ENCODE results near the gene PTGIR. TPM values are rescaled to one million over a fixed set of nuclear protein-coding genes. Genes with fewer than 3 reads are reported as not detected.
A peak's percentile ranks its signal among the peaks of the same experiment; 100 is the strongest.

PTGIR gene, protein sequence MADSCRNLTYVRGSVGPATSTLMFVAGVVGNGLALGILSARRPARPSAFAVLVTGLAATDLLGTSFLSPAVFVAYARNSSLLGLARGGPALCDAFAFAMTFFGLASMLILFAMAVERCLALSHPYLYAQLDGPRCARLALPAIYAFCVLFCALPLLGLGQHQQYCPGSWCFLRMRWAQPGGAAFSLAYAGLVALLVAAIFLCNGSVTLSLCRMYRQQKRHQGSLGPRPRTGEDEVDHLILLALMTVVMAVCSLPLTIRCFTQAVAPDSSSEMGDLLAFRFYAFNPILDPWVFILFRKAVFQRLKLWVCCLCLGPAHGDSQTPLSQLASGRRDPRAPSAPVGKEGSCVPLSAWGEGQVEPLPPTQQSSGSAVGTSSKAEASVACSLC
- polyA plus RNA-seq (2013, experiment 1 of 2) = not detected
- not detected for polyA plus RNA-seq (2013, experiment 2 of 2)

DNA sequence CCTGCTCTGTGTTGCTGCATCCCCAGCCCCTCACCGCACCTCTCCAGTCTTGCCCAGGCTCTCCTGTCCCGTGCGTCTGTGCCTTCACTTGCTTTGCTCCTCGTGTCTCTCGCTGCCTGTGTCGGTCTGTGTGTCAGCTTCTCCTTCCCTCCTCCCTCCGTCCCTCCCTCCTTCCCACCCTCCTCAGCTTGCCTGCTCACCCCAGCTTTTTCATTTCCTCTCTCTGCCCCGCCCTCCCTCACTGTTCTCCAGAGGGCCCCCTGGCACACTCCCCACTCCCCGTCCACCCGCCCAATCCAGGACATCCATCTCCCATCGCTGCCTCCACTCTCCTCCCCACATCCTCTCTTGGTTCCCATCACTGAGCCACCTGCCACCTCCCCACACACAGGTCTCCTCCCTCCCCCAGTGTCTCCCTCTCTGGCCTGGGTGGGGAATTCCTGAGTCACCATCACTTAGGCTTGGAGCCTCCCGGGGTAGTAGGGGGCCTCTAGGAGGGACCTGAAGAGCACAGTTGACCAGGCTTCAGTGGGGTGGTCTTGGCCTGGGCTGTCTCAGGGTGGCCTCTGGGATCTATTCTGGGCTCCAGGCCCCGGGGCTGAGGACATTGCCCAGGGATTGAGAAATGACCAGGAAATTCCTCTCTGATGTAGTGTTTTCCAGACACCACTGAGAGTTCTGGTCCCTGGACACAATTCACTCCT is at the start of gene PTGIR:
Gene PTGIR (minus strand): TSS at position 132 of the 704 bp plus-strand sequence. CDS start 864 bp downstream, outside the sequence.
- DNase-seq = peak; percentile 58
- WGBS (ENCODE audit: extremely low coverage, insufficient coverage, low lambda C conversion rate) = no CpG with 5 or more reads among the region's 13 CpGs

DNA sequence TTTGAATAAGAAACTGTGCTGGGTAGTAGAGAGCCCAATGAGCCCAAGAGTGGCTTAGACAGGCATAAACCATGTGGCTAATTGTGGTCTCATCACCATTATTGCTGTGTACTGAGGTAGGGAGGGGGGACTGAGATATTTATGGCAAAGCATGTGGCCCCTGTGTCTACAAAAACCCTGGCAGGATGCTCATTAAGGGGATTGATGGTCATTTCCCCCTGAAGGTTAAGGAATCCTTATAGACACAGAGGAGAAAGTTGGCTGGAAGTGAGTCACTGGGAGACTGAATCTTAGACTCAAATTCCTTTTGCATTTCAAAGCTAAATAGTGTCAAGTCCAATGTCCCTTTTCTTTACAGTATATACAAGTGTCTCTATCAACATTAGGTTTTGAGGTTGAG is 45.9 kb upstream of the PTGIR start:
- peaks cover 7% of the 10 kb centered on the region for H3K36me3 ChIP-seq (ENCODE audit: control insufficient read depth, insufficient read depth, low read length)
- no peak overlapping the region for H3K23ac ChIP-seq (ENCODE audit: low read length)
- H2AK5ac ChIP-seq (ENCODE audit: low read length) = no peak overlapping the region
- H4K8ac ChIP-seq (ENCODE audit: low read depth, low read length) = no peak overlapping the region
- H3K4ac ChIP-seq (ENCODE audit: low read depth, low read length) = no peak overlapping the region
- no peaks in the 10 kb centered on the region for H3K79me1 ChIP-seq (ENCODE audit: low read length)
- no peak overlapping the region for H3K27ac ChIP-seq (ENCODE audit: low read depth, low read length)
- no peak for DNase-seq
- no peak overlapping the region for H3K56ac ChIP-seq (ENCODE audit: low read length)
- H3K27me3 ChIP-seq (ENCODE audit: insufficient read depth, low read length, poor library complexity) = no peaks in the 10 kb centered on the region
- no peak overlapping the region for H2BK5ac ChIP-seq (ENCODE audit: low read length)
- H3K79me2 ChIP-seq (ENCODE audit: control insufficient read depth, insufficient read depth, low read length) = no peaks in the 10 kb centered on the region
- no peak overlapping the region for H3K4me2 ChIP-seq (ENCODE audit: low read length)
- H3K4me3 ChIP-seq (ENCODE audit: low read length) = no peak overlapping the region
- H3K18ac ChIP-seq (ENCODE audit: low read length) = no peak overlapping the region
- H3K4me1 ChIP-seq (ENCODE audit: control insufficient read depth, low read depth, low read length) = no peaks in the 10 kb centered on the region
- no peak overlapping the region for H2BK15ac ChIP-seq (replicated peaks; ENCODE audit: low read depth)
- H4K5ac ChIP-seq (ENCODE audit: low read length) = no peak overlapping the region
- H2BK120ac ChIP-seq (ENCODE audit: low read depth, low read length) = no peak overlapping the region
- H3K9ac ChIP-seq (ENCODE audit: low read length) = no peak overlapping the region

More for the DNA sequence above, at the start of gene PTGIR:
- no peak within 1 kb of the TSS for H2BK5ac ChIP-seq (ENCODE audit: low read length)
- H3K4me1 ChIP-seq (ENCODE audit: control insufficient read depth, low read depth, low read length) = peaks cover 2% of the 10 kb centered on the region
- H4K8ac ChIP-seq (ENCODE audit: low read depth, low read length) = no peak within 1 kb of the TSS
- no peak within 1 kb of the TSS for H3K18ac ChIP-seq (ENCODE audit: low read length)
- no peak within 1 kb of the TSS for H3K9ac ChIP-seq (ENCODE audit: low read length)
- no peaks in the 10 kb centered on the region for H3K36me3 ChIP-seq (ENCODE audit: control insufficient read depth, insufficient read depth, low read length)
- no peaks in the 10 kb centered on the region for H3K79me2 ChIP-seq (ENCODE audit: control insufficient read depth, insufficient read depth, low read length)
- no peaks in the 10 kb centered on the region for H3K79me1 ChIP-seq (ENCODE audit: low read length)
- peak within 1 kb of the TSS; percentile 89 for H3K23ac ChIP-seq (ENCODE audit: low read length)
- H3K56ac ChIP-seq (ENCODE audit: low read length) = peak within 1 kb of the TSS; percentile 15
- no peak within 1 kb of the TSS for H2BK120ac ChIP-seq (ENCODE audit: low read depth, low read length)
- H3K4ac ChIP-seq (ENCODE audit: low read depth, low read length) = no peak within 1 kb of the TSS
- H3K4me2 ChIP-seq (ENCODE audit: low read length) = no peak within 1 kb of the TSS
- no peak within 1 kb of the TSS for H4K5ac ChIP-seq (ENCODE audit: low read length)
- H3K4me3 ChIP-seq (ENCODE audit: low read length) = no peak within 1 kb of the TSS
- no peak within 1 kb of the TSS for H3K27ac ChIP-seq (ENCODE audit: low read depth, low read length)
- H2BK15ac ChIP-seq (replicated peaks; ENCODE audit: low read depth) = no peak within 1 kb of the TSS
- no peak within 1 kb of the TSS for H2AK5ac ChIP-seq (ENCODE audit: low read length)
- H3K27me3 ChIP-seq (ENCODE audit: insufficient read depth, low read length, poor library complexity) = no peaks in the 10 kb centered on the region

DNA sequence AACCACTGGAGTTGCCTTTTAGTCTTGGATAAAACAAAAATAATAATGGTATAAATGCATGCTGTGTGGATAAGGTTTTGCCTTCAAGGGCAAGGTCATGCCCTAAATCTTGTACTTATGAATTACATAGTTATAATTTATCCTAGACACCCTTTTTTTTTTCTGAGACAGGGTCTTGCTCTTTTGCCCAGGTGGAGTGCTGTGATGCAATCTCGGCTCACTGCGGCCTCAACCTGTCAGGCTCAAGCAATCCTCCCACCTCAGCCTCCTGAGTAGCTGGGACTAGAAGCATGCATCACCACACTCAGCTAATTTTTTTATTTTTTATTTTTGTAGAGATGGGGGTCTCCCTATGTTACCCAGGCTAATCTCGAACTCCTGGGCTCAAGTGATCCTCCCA is 43.8 kb upstream of the PTGIR start:
- Histone ChIP-seq H4K8ac (ENCODE audit: low read depth, low read length) (no peak overlapping the region), H2BK15ac (replicated peaks; ENCODE audit: low read depth) (no peak overlapping the region), H3K4ac (ENCODE audit: low read depth, low read length) (no peak overlapping the region), H3K27me3 (ENCODE audit: insufficient read depth, low read length, poor library complexity) (no peaks in the 10 kb centered on the region), H4K5ac (ENCODE audit: low read length) (no peak overlapping the region), H2BK5ac (ENCODE audit: low read length) (no peak overlapping the region), H3K23ac (ENCODE audit: low read length) (no peak overlapping the region), H3K9ac (ENCODE audit: low read length) (no peak overlapping the region), H3K18ac (ENCODE audit: low read length) (no peak overlapping the region), H3K56ac (ENCODE audit: low read length) (no peak overlapping the region), H3K36me3 (ENCODE audit: control insufficient read depth, insufficient read depth, low read length) (peaks cover 4% of the 10 kb centered on the region), H3K4me2 (ENCODE audit: low read length) (no peak overlapping the region), H3K4me1 (ENCODE audit: control insufficient read depth, low read depth, low read length) (no peaks in the 10 kb centered on the region), H2BK120ac (ENCODE audit: low read depth, low read length) (no peak overlapping the region), H2AK5ac (ENCODE audit: low read length) (no peak overlapping the region), H3K79me2 (ENCODE audit: control insufficient read depth, insufficient read depth, low read length) (no peaks in the 10 kb centered on the region), H3K79me1 (ENCODE audit: low read length) (no peaks in the 10 kb centered on the region), H3K4me3 (ENCODE audit: low read length) (no peak overlapping the region), H3K27ac (ENCODE audit: low read depth, low read length) (no peak overlapping the region)
- DNase-seq = no peak
- WGBS (ENCODE audit: extremely low coverage, insufficient coverage, low lambda C conversion rate) = no CpG with 5 or more reads among the region's 3 CpGs

DNA sequence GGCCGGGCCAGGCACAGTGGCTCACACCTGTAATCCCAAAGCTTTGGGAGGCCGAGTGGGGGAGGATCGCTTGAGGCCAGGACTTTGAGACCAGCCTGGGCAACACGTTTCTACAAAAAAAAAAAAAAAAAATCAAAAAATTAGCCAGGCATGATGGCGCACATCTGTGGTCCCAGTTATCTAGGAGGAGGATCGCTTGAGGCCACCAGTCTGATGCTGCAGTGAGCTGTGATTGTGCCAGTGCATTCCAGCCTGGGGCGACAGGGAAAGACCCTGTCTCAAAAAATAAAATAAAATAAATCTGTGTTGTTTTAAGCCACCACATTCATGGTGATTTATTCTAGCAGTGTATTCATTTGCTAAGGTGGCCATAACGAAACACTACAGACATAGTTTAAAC is 40.2 kb upstream of the PTGIR start:
- Histone ChIP-seq H3K27ac (ENCODE audit: low read depth, low read length) (no peak overlapping the region), H3K27me3 (ENCODE audit: insufficient read depth, low read length, poor library complexity) (no peaks in the 10 kb centered on the region), H2BK5ac (ENCODE audit: low read length) (no peak overlapping the region), H3K4ac (ENCODE audit: low read depth, low read length) (no peak overlapping the region), H2BK15ac (replicated peaks; ENCODE audit: low read depth) (no peak overlapping the region), H3K4me2 (ENCODE audit: low read length) (no peak overlapping the region), H3K79me1 (ENCODE audit: low read length) (no peaks in the 10 kb centered on the region), H3K18ac (ENCODE audit: low read length) (no peak overlapping the region), H4K8ac (ENCODE audit: low read depth, low read length) (no peak overlapping the region), H3K23ac (ENCODE audit: low read length) (no peak overlapping the region), H3K4me3 (ENCODE audit: low read length) (no peak overlapping the region), H4K5ac (ENCODE audit: low read length) (no peak overlapping the region), H3K4me1 (ENCODE audit: control insufficient read depth, low read depth, low read length) (peaks cover 5% of the 10 kb centered on the region), H3K36me3 (ENCODE audit: control insufficient read depth, insufficient read depth, low read length) (no peaks in the 10 kb centered on the region), H2BK120ac (ENCODE audit: low read depth, low read length) (no peak overlapping the region), H3K79me2 (ENCODE audit: control insufficient read depth, insufficient read depth, low read length) (no peaks in the 10 kb centered on the region), H3K9ac (ENCODE audit: low read length) (no peak overlapping the region), H2AK5ac (ENCODE audit: low read length) (no peak overlapping the region), H3K56ac (ENCODE audit: low read length) (no peak overlapping the region)
- DNase-seq = no peak
- WGBS (ENCODE audit: extremely low coverage, insufficient coverage, low lambda C conversion rate) = no CpG with 5 or more reads among the region's 8 CpGs

DNA sequence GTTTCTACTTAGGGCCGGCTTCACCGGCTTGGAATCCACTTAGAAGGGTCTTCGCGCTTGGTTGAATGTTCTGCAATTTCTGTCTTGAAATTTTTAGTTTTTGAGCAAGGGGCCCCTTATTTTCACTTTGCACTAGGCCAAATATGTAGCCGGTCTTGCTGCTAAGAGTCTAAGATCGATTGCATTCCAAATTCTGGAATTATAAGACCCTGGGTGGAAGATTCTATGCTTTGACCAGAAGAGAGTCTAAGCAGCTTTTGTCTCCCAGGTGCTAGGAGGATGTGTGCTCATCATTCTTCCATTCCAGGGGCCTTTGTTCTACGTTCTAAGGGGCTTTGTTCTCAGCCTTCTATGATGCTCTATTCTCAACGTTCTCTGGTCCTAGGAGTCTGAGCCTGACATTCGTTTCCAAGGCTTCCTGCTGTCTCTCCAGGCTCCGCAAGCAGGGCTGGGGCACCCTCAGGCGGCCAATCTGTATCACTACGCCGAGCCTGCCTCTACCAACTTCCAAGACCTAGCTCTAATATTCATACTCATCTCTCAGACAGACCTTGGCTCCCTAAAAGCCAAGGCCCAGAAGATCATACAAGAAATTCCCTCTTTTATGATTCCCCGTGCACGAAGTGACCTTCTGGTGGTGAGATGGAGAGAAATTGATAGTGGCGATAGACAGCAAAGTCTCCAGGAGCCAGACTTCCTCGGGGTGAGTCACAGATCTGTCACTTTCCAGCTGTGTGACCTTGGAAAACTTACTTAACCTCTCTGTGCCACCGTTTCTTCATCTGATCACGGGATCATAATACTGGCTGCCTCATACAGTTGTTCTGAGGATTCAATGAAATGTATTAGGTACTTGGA is 37.1 kb upstream of the PTGIR start:
- peak overlapping the region; percentile 47 for H3K4me2 ChIP-seq (ENCODE audit: low read length)
- no peak overlapping the region for H3K27ac ChIP-seq (ENCODE audit: low read depth, low read length)
- H3K56ac ChIP-seq (ENCODE audit: low read length) = no peak overlapping the region
- H2BK120ac ChIP-seq (ENCODE audit: low read depth, low read length) = no peak overlapping the region
- H2BK15ac ChIP-seq (replicated peaks; ENCODE audit: low read depth) = no peak overlapping the region
- no peaks in the 10 kb centered on the region for H3K79me2 ChIP-seq (ENCODE audit: control insufficient read depth, insufficient read depth, low read length)
- H3K4me3 ChIP-seq (ENCODE audit: low read length) = no peak overlapping the region
- H3K4me1 ChIP-seq (ENCODE audit: control insufficient read depth, low read depth, low read length) = peaks cover 5% of the 10 kb centered on the region
- H2AK5ac ChIP-seq (ENCODE audit: low read length) = no peak overlapping the region
- no peak overlapping the region for H3K9ac ChIP-seq (ENCODE audit: low read length)
- no peak overlapping the region for H4K8ac ChIP-seq (ENCODE audit: low read depth, low read length)
- no peaks in the 10 kb centered on the region for H3K36me3 ChIP-seq (ENCODE audit: control insufficient read depth, insufficient read depth, low read length)
- no peaks in the 10 kb centered on the region for H3K79me1 ChIP-seq (ENCODE audit: low read length)
- H4K5ac ChIP-seq (ENCODE audit: low read length) = no peak overlapping the region
- H3K23ac ChIP-seq (ENCODE audit: low read length) = no peak overlapping the region
- no peak overlapping the region for H3K18ac ChIP-seq (ENCODE audit: low read length)
- WGBS (ENCODE audit: extremely low coverage, insufficient coverage, low lambda C conversion rate) = no CpG with 5 or more reads among the region's 19 CpGs
- H2BK5ac ChIP-seq (ENCODE audit: low read length) = no peak overlapping the region
- peak; percentile 92 for DNase-seq
- no peak overlapping the region for H3K4ac ChIP-seq (ENCODE audit: low read depth, low read length)
- H3K27me3 ChIP-seq (ENCODE audit: insufficient read depth, low read length, poor library complexity) = no peaks in the 10 kb centered on the region
